NCI-H2227 (cell line): Measurements from ENCODE around the gene SSR1.
"Not testable (repeated sequence)": the region's sequence is repeated elsewhere in the genome, so short reads cannot be mapped to it uniquely, and the experiment has no call there.

ENCODE experiments used
- DNase-seq: peaks from one replicate; lab custom pipeline; 2025; ENCODE audit not compliant: unreplicated experiment; lab: John Stamatoyannopoulos, UW

Gene SSR1

DNA sequence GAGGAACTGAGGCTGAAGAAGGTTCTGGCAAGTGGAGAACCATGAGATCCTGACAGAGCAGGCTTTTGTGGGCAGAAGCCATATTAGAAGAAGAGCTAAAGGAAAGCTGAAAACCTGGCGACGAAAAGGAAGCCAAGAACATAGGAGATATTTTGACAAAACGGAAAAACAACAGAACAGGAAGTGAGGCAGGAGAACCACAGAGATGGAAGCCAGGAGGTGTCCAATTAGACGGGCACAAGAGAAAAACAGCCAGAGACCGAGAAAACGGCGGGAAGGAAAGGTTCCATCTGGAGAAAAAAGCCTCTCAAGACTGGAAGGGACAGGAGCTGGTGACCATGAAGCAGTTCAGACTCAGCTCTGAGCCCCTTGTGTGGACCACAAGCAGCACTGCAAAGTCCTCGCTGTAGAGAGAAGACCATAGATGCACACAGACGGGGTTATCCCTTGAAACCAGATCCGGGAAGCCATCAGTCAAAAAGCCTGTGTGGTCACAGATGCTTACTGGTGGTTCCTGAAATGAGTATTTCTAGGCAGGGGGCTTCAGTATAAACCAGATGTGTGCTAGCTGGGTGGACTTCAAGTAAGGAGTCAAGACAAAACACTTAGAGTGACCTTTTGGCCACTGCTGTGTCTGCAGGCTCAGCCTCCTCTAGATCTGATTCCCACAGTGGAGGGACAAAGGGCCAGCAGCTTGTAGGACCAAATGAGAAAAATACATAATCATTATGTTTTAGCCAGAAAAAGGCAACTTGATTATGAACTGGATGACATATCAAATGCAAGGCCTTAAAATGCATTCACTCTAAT, 30.7 kb downstream of the SSR1 start:
- DNase-seq: no peak

DNA sequence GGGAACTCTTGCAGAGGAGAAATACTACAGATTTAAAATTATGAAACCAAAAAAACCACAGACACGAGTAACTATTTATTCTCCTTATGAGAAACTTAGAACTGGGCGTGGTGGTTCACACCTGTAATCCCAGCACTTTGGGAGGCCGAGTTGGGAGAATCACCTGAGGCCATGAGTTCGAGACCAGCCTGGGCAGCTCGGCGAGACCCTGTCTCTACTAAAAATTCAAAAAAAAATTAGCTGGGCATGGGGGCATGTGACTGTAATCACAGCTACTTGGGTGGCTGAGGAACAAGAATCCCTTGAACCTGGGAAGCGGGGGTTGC, 36.8 kb downstream of the SSR1 start:
- no peak for DNase-seq

- DNase-seq: not testable (repeated sequence)
Measured at GRCh38 chr6:7274525-7274924, 38.5 kb downstream of the SSR1 start.

DNA sequence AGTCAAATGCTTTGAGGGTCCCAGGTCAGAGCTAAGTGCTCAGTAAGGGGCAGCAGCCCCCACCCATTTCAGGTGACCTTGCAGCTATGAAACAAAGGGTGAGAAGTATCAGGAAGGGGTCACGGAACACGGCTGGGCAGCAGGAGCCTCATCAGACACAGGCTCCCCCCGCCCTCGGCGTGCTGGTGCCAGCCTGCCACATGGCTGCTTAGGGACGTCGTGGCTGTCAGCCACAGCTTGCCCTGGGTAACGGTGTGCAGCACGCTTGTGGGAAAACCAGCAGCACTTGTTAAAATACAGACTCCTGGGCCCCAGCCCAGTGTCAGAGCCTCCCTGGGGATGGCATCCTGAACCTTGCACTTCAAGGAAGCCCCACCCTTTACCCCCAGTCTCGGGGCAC, 39.3 kb downstream of the SSR1 start:
- DNase-seq: no peak

DNA sequence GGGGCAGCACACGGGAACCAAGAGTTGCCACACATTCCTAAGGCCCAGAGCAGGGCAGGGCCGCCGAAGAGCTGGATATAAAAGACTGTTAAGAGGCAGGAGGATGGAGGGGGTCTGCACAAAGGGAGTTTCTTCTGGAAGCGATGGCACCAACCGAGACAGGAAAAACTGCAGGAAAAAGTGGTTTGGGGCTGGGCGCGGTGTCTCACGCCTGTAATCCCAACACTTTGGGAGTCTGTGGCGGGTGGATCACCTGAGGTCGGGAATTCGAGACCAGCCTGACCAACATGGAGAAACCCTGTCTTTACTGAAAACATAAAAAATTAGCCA, 41.8 kb downstream of the SSR1 start:
- no peak for DNase-seq

GRCh38 chr6:7270320-7271204, 42.4 kb downstream of the SSR1 start:
- no peak for DNase-seq

- DNase-seq: no peak
Measured at GRCh38 chr6:7269816-7270215, 43.2 kb downstream of the SSR1 start.

GRCh38 chr6:7268816-7269555, 44.0 kb downstream of the SSR1 start:
- no peak for DNase-seq

DNA sequence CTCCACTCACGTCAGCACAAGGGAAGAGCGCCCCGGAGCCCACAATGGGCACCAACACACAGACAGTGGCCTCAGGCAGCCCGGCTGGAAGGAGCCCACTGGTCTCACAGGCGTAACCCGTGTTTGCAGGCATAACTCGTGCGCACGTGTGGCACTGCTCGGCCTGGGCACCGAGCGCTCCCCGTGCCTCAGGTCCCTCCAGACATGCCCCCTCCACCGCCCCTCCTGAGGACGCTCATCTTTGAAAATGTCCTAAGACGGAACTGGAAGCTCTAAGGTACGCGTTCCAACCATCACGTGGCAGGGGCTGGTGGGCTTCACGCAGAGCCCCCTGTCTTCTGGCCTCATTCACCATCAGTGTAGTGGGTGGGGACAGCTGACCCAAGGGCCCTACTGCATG, 44.6 kb downstream of the SSR1 start:
- DNase-seq: no peak

DNA sequence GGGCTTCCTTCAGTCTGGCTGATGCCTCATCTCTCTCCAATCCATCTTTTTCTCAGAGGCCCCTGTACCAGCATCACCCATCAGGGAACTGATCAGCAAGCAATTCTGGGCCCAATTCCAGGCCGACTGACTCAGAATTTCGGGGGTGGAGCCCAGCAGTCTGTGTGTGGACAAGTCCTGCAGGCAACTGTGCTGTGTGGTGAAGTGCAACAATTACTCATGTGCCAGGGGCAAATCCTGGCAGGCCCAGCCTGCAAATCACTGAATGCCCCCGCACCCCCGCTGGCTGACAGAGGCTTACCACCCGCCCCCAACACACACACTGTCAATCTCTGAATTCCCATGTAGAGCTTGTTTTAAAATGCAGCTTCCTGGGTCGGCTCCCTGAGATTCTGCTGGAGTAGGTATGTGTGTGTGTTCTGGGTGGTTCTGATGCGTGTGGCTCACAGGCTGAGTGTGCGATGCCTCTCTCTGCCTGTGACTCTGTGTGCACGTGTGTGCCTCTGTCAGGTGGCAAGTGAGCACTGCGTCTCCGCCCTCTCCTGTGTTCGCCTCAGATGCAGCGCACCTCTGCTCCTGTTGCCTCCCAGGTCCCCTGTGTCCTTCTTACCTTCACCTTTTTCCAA, 45.4 kb downstream of the SSR1 start:
- no peak for DNase-seq

- no peak for DNase-seq
Measured at GRCh38 chr6:7267071-7267465, 45.9 kb downstream of the SSR1 start.

- DNase-seq: not testable (repeated sequence)
Measured at GRCh38 chr6:7265385-7265726, 47.6 kb downstream of the SSR1 start.

DNA sequence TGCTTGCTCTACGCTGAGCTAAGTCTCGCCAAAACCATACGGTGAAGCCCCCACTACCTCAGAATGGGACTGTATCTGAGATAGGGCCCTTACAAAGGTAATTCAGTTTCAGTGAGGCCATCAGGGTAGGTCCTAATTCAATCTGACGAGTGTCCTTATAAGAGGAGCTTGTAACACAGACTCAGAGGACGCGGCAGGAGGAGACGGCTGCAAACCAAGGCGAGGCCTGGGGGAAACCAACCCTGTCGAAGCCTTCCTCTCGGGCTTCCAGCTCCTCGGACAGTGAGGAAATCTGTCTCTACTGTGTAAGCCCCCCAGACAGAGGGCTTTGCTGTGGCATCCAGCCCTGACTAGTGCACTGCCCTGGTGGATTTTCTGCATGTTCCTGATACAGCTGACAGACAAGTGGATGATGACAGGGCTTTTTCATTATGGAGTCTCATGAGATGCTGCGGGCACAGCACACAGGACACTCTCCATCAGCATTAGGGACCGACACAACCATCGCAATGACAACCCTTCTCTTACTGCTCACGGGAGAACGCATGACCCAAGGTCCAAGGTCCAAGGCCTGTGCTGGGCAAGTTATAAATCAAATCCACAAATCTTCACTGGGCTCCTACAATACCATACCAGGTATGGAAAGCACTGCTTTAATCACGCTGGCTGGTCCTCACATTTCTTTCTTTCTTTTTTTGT, 48.2 kb downstream of the SSR1 start:
- no peak for DNase-seq

GRCh38 chr6:7264041-7264440, 49.0 kb downstream of the SSR1 start:
- no peak for DNase-seq

DNA sequence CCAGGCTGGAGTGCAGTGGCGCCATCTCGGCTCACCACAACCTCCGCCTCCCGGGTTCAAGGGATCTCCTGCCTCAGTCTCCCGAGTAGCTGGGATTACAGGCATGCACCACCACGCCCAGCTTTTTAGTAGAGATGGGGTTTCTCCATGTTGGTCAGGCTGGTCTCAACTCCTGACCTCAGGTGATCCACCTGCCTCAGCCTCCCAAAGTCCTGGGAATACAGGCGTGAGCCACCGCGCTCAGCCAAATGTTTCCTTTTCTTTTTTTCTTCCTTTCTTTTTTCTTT, 49.5 kb downstream of the SSR1 start:
- DNase-seq: not testable (repeated sequence)

DNA sequence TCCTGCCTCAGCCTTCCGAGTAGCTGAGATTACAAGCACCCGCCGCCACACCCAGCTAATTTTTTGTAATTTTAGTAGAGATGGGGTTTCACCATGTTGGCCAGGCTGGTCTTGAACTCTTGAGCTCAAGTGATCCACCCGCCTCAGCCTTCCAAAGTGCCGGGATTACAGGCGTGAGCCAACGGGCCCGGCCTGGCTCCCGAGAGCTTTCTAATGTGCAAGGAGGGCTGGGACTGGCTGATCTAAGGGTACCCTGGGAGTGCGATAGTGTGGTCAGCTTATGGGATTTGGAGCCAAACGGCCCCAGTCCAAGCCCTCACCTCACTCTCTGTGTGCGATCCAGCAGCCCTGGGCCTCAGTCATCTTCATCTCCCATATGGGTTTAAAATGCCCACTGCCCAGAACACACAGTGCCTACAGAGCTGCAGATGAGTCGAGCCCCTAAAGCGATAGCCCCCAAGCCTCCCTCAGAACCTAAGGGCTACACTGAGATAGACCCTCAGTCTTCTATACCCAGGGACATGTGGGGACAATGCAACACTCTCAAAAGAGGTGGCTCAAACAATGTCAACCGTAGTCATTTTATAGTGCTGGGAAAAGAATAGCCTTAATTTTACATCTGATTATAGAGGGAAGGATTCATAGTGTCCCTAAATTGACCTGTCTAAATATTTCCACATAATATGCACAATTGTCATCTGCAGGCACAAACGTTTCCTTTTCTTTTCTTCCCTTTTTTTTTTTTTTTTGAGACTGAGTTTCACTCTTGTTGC, 50.1 kb downstream of the SSR1 start:
- DNase-seq: no peak

- peak; percentile 28 for DNase-seq
Measured at GRCh38 chr6:7261852-7262461, 51.0 kb downstream of the SSR1 start.

DNA sequence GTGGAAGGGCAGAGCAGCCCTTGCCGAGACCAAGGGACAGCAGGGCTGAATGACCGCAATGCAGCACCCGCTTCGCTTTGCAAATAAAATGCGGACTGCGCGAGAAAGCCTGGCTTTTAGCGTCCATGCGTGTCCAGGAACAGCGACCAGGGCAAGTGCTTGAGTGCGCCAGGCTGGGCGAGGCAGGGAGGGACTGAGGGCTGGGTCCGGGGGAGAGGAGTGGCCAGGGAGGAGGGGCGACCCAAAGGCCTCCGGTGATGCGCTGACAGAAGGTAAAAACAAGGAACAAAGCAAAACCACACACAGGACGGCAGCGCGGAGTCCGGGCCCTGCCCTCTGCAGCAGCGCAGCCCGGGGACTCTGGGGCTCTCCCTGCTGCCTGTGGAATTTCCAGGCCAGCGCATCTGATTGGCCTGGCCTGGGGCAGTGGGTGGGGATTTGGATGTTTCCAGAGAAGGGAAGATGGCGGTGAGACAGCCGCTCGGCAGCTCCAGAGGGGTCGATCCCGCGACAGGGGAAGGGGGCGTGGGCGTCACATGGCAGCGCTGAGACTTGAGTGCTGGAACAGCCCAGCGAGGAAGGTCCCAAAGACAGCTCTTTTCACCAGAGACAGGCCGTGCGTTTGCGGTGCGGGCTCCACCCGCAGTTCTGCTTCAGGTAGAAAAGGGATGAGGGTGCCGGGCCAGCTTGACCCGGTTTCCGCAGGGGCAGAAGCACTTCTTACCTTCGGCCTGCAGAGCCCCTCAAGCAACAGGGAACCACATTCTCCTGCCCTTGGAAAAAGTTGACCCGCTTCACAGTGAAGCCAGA, 51.8 kb downstream of the SSR1 start:
- peak; percentile 92 for DNase-seq
